MM.1S (cell line): ENCODE measurements around the gene NIM1K.
A peak's percentile ranks its signal among the peaks of the same experiment; 100 is the strongest.
"Not testable (repeated sequence)": the region's sequence is repeated elsewhere in the genome, so short reads cannot be mapped to it uniquely, and the experiment has no call there.

ENCODE experiments used
- DNase-seq: peaks from one replicate; pipeline ENCODE4 v3.0.0-alpha.2; 2015
- H2AFZ ChIP-seq: fragments of 300-600 bp; sonication (generic); 2 replicates; pipeline ENCODE4 v1.6.0; 2016; ENCODE audit warnings: antibody characterized with exemption, low read length
- H3F3A ChIP-seq: fragments of 300-600 bp; sonication (generic); 2 replicates; pipeline ENCODE4 v1.6.1; 2016; ENCODE audit warnings: mild to moderate bottlenecking, antibody characterized with exemption, low read length, moderate library complexity, mixed read lengths; ENCODE audit not compliant: insufficient read depth
- H3K27ac ChIP-seq: fragments of 300-600 bp; sonication (generic); 2 replicates; pipeline ENCODE4 v1.5.1; 2016; ENCODE audit warnings: mild to moderate bottlenecking, low read length
- H3K27me3 ChIP-seq: fragments of 300-600 bp; sonication (generic); replicated peaks from 2 replicates; pipeline ENCODE4 v1.6.0; 2016; ENCODE audit warnings: low read length; ENCODE audit not compliant: insufficient read depth
- H3K36me3 ChIP-seq: fragments of 300-600 bp; sonication (generic); replicated peaks from 2 replicates; pipeline ENCODE4 v1.6.1; 2016; ENCODE audit warnings: mild to moderate bottlenecking, low read length, mixed read lengths; ENCODE audit not compliant: insufficient read depth
- H3K4me1 ChIP-seq: fragments of 300-600 bp; sonication (generic); 2 replicates; pipeline ENCODE4 v1.6.1; 2016; ENCODE audit warnings: low read length, mixed read lengths
- H3K4me2 ChIP-seq: fragments of 300-600 bp; sonication (generic); 2 replicates; pipeline ENCODE4 v1.6.0; 2016; ENCODE audit warnings: low read depth, low read length
- H3K4me3 ChIP-seq: fragments of 300-600 bp; sonication (generic); 2 replicates; pipeline ENCODE4 v1.5.1; 2016; ENCODE audit warnings: low read length, mixed read lengths
- H3K79me2 ChIP-seq: fragments of 300-600 bp; sonication (generic); 2 replicates; pipeline ENCODE4 v1.6.1; 2016; ENCODE audit warnings: mixed run types, low read length, mixed read lengths
- H3K9ac ChIP-seq: fragments of 300-600 bp; sonication (generic); 2 replicates; pipeline ENCODE4 v1.6.1; 2016; ENCODE audit warnings: low read length, mixed read lengths
- H3K9me2 ChIP-seq: fragments of 300-600 bp; sonication (generic); replicated peaks from 2 replicates; pipeline ENCODE4 v1.6.1; 2016; ENCODE audit warnings: mild to moderate bottlenecking, low read length, mixed read lengths; ENCODE audit not compliant: insufficient read depth
- H3K9me3 ChIP-seq: fragments of 300-600 bp; sonication (generic); replicated peaks from 2 replicates; pipeline ENCODE4 v1.6.1; 2016; ENCODE audit warnings: mild to moderate bottlenecking, low read length, mixed read lengths; ENCODE audit not compliant: insufficient read depth
- H4K20me1 ChIP-seq: fragments of 300-600 bp; sonication (generic); 2 replicates; pipeline ENCODE4 v1.6.1; 2016; ENCODE audit warnings: mild to moderate bottlenecking, low read length, moderate library complexity, mixed read lengths; ENCODE audit not compliant: insufficient read depth
- CTCF ChIP-seq: fragments of 300-600 bp; sonication (generic); IDR thresholded peaks from 2 replicates; pipeline ENCODE4 v1.5.1; 2016; ENCODE audit warnings: antibody characterized with exemption, low read length, mixed read lengths
- EZH2 ChIP-seq: fragments of 300-600 bp; sonication (generic); optimal IDR thresholded peaks from 2 replicates; pipeline ENCODE3; 2017; ENCODE audit warnings: low read depth, mild to moderate bottlenecking, antibody characterized with exemption, low read length, mixed read lengths
- EZH2phosphoT487 ChIP-seq: fragments of 300-600 bp; sonication (generic); IDR thresholded peaks from 2 replicates; pipeline ENCODE4 v1.6.1; 2018; ENCODE audit warnings: antibody characterized with exemption, low read length

NIM1K gene

GRCh38 chr5:43161244-43161643 lies 30.8 kb upstream of the NIM1K start:
- no peak overlapping the region for H3K4me3 ChIP-seq
- no peaks in the 10 kb centered on the region for H4K20me1 ChIP-seq
- no peak overlapping the region for H3K9ac ChIP-seq
- H3K4me2 ChIP-seq: no peak overlapping the region
- H3K4me1 ChIP-seq: no peaks in the 10 kb centered on the region
- no peaks in the 10 kb centered on the region for H3K9me2 ChIP-seq
- no peaks in the 10 kb centered on the region for H3K9me3 ChIP-seq
- no peak for DNase-seq
- H3K79me2 ChIP-seq: peaks cover 12% of the 10 kb centered on the region
- no peaks in the 10 kb centered on the region for H3F3A ChIP-seq
- no peaks in the 10 kb centered on the region for H3K27me3 ChIP-seq
- H3K36me3 ChIP-seq: peaks cover 3% of the 10 kb centered on the region
- TF ChIP-seq EZH2 (no peak), EZH2phosphoT487 (no peak), CTCF (no peak)
- H3K27ac ChIP-seq: no peak overlapping the region
- no peak overlapping the region for H2AFZ ChIP-seq

- H3K4me2 ChIP-seq, DNase-seq, H2AFZ ChIP-seq, H3K9me2 ChIP-seq, H3K4me1 ChIP-seq, H4K20me1 ChIP-seq, H3F3A ChIP-seq, H3K36me3 ChIP-seq, H3K79me2 ChIP-seq, H3K9ac ChIP-seq, H3K27me3 ChIP-seq, H3K27ac ChIP-seq, H3K9me3 ChIP-seq, H3K4me3 ChIP-seq: not testable (repeated sequence)
These were observed 27.2 kb upstream of the NIM1K start for GRCh38 chr5:43164801-43165200.

GRCh38 chr5:43165323-43165722 lies 26.7 kb upstream of the NIM1K start:
- peak; percentile 13 for DNase-seq
- Histone ChIP-seq H3K4me1 (no peaks in the 10 kb centered on the region), H3K36me3 (peaks cover 3% of the 10 kb centered on the region), H3K27me3 (no peaks in the 10 kb centered on the region), H4K20me1 (no peaks in the 10 kb centered on the region), H3K4me3 (no peak overlapping the region), H3K9me3 (no peaks in the 10 kb centered on the region), H3F3A (no peaks in the 10 kb centered on the region), H2AFZ (no peak overlapping the region), H3K9ac (no peak overlapping the region), H3K27ac (no peak overlapping the region), H3K4me2 (no peak overlapping the region), H3K79me2 (peaks cover 9% of the 10 kb centered on the region), H3K9me2 (no peaks in the 10 kb centered on the region)
- no peak for TF ChIP-seq EZH2phosphoT487
- no peak for TF ChIP-seq EZH2
- TF ChIP-seq CTCF: no peak

- TF ChIP-seq EZH2phosphoT487 (no peak), CTCF (no peak), EZH2 (no peak)
- no peak overlapping the region for H3K4me3 ChIP-seq
- no peaks in the 10 kb centered on the region for H4K20me1 ChIP-seq
- no peaks in the 10 kb centered on the region for H3K9me2 ChIP-seq
- H3K36me3 ChIP-seq: no peaks in the 10 kb centered on the region
- H3F3A ChIP-seq: no peaks in the 10 kb centered on the region
- no peak for DNase-seq
- no peak overlapping the region for H2AFZ ChIP-seq
- no peak overlapping the region for H3K4me2 ChIP-seq
- peaks cover 9% of the 10 kb centered on the region for H3K79me2 ChIP-seq
- H3K27ac ChIP-seq: no peak overlapping the region
- no peaks in the 10 kb centered on the region for H3K9me3 ChIP-seq
- H3K4me1 ChIP-seq: no peaks in the 10 kb centered on the region
- H3K9ac ChIP-seq: no peak overlapping the region
- no peaks in the 10 kb centered on the region for H3K27me3 ChIP-seq
These were observed 23.9 kb upstream of the NIM1K start for GRCh38 chr5:43168175-43168574.
